Kidney glomerular epithelial cell (primary cell): ENCODE measurements around the gene SRC.
"Not testable (repeated sequence)": the region's sequence is repeated elsewhere in the genome, so short reads cannot be mapped to it uniquely, and the experiment has no call there.

Experiments used
- DNase-seq: peaks from one replicate; lab custom pipeline; 2025; lab: John Stamatoyannopoulos, UW

SRC gene

GRCh38 chr20:37336369-37337207 is 9.4 kb upstream of the SRC start:
- DNase-seq, result peak; percentile 54

- no peak for DNase-seq
These were observed 8.5 kb upstream of the SRC start for GRCh38 chr20:37337208-37337991.

GRCh38 chr20:37338380-37338779 is 7.6 kb upstream of the SRC start:
- not testable (repeated sequence) for DNase-seq

- no peak for DNase-seq
These were observed 6.7 kb upstream of the SRC start for GRCh38 chr20:37339208-37339607.

- not testable (repeated sequence) for DNase-seq
These were observed 6.2 kb upstream of the SRC start for GRCh38 chr20:37339764-37340109.

GRCh38 chr20:37340998-37341397 is 4.9 kb upstream of the SRC start:
- no peak for DNase-seq

GRCh38 chr20:37341632-37342031 is 4.3 kb upstream of the SRC start:
- DNase-seq, result no peak

- no peak for DNase-seq
These were observed 3.4 kb upstream of the SRC start for GRCh38 chr20:37342231-37343177.

GRCh38 chr20:37343212-37343993 is 2.5 kb upstream of the SRC start:
- no peak for DNase-seq

- no peak for DNase-seq
These were observed 2.0 kb upstream of the SRC start for GRCh38 chr20:37343994-37344355.

GRCh38 chr20:37344506-37345338 is 1.2 kb upstream of the SRC start:
- peak; percentile 17 for DNase-seq

- DNase-seq, result no peak
These were observed 245 bp downstream of the SRC start for GRCh38 chr20:37346236-37346534.

GRCh38 chr20:37346535-37347346 is 801 bp downstream of the SRC start:
- DNase-seq, result no peak

- no peak for DNase-seq
These were observed 1.4 kb downstream of the SRC start for GRCh38 chr20:37347347-37347823.

- DNase-seq, result no peak
These were observed 2.2 kb downstream of the SRC start for GRCh38 chr20:37347891-37348791.

- DNase-seq, result no peak
These were observed 3.0 kb downstream of the SRC start for GRCh38 chr20:37348792-37349516.

GRCh38 chr20:37349517-37350491 is 3.9 kb downstream of the SRC start:
- DNase-seq, result no peak
